Stimulated activated CD8-positive, alpha-beta memory T cell treated with anti-CD3 and anti-CD28 coated beads, Interleukin-2, amount 100 ng/mL, for 1 hour (primary cell): Measurements from ENCODE around the gene IPPK.

Experiments used
- DNase-seq, 2 donors: peaks; one replicate each; pipeline ENCODE4 v3.0.0-alpha.2; 2020; ENCODE audit warnings: low read depth in 2 of 2

IPPK gene

DNA sequence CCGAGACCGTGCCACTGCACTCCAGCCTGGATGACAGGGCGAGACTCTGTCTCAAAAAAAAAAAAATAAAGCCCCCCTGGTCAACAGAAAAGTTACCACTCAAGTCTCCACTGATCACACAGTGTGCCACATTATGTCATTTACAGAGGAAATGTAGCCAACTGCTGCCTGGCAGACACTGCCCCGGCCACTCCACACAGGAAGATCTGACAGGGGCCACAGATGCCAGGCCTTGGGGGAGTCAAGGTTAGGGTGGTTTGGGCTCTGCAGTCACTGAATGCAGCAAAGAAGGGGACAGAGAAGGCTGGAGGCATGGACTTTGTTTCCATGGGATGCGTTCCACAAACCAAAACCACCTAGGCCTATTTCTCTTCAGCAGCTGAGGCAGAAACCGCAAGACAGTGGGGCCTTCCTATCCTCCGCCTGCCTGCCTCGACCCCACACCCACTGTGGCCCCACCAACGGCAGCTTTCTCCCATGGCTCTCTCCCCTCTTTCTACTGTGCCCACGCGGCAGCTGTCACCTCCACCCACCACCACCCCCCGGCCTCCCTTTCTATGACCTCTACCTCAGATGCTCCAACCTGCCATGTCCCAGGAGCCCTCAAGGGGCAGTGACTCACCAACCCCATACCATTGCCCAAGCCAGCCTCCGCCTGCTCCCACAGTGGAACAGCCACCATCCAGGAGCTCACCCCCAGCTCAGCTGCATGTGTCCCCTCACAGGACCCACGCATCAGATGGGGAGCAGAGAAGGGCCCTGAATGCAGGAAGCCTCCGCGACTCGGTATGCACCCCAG is 12.4 kb downstream of the IPPK start:
- no peak for DNase-seq

DNA sequence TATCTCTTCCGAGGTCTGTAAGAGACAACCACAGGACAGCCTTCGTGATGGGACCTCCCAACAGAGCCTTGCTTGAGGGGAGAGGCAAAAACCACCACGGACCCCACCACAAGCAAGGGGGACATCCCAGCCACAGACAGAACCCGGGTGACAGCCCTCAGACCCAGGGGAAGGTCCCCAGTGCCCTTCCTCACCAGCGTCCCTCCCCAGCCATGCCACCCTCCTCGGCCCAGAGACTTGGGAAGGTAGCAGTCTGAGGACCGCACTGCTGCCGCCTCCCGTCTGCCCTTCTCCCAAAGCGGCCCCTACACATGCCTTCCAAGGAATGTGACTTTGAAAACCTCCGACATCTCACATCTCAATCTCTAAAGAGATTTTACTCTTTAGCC is 13.4 kb downstream of the IPPK start:
- no peak for DNase-seq

DNA sequence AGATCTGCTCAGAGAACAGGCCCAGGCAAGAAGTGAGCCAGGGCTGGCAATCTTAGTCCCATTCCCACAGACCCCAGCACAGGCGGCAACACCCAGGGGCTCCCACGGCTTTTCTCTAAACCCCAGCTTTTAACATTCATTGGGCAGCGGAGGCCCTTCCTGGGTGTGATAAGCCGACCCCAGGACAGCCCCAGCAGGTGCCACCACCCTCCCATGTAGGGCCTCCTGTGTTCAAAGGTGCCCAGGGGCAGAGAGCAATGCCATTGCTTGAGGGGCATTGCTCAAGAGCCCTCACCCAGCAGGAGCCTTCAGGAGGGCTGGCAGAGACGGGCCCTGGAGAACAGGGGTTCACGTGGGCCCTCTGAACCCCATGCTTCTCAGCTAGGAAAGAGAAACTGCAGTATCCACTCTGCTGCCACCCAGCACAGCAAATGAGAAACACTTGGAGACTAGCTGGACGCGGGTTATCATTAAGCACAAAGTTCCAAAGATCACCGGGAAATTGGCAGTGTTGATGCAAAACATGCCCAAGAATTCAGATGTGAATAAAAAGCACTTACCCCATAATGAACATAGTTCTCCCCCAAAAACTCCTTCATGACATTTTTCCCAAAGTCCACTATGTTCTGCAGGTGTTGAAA is 13.9 kb downstream of the IPPK start:
- DNase-seq: no peak

DNA sequence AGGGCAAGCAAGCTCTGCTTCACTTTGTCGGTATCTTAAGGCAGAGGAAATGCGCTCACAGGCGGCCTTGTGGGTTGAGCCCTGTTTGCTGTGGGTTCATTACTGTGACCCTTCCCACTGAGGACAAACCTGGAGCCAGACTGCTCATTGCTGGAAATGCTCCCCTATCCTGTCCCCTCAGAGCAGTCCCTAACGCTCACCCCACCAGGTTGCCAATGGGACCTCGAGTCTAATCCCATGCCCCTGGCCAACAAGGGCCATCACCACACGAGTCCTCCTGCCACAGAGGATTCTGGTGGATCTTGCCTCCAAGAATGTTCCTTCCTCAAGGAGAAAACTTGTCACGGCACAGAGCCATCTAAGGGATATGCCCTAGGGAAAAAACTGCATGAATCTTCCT is 14.6 kb downstream of the IPPK start:
- DNase-seq: no peak

DNA sequence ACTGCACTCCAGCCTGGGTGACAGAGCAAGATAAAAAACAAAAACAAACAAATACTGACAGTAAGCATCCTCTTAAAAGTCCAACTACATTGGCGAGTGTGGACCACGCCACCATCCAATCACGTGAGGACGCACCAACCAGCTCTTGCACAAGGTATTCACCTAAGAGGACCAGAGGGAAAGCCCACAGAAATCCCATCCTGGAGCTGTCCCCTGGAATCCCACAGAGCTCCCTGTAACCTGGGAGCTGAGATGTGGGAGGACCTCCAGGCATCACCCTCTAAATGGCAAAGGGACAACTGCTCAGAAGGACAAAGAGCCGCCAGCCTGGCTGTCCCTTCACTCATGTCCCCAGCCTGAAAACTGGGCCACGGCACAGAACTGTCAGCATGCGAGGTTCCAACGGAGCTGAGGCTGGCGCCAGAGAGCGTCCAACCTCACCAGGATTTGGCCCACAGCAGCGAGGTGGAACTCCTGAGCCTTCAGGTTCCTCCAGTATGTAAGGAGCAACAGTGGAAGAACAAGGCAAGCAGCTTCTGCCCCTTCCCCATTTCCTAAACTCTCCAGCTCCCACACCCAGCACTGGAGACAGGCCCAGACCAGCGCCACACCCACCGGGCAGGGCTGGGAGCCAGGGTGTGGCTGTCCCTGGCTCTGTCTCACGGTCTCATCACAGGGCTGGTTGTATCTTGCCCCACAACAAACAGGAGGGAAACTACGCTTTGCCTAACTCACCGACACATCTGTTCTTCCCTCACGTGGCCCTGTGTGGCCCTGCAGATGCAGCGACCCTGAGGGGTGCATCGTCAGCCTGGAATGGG is 15.2 kb downstream of the IPPK start:
- DNase-seq: no peak

DNA sequence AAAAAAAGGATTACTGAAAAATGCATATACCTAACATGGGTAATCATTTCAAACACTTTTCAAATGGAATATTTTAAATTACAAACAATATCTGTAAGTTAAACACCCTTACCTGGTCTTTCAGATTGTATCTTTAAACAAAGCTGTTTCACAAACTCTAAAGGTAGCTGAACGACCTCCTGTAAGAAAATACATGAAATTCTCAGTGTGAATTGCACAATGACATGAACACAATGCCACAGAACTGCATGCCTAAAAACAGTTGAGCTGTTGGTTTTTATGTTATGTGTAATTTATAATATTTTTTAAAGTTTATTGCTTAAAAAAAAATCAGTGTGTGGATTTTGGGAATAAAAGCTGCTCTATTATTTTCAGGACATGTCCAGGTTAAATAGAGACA is 17.5 kb downstream of the IPPK start:
- no peak for DNase-seq

DNA sequence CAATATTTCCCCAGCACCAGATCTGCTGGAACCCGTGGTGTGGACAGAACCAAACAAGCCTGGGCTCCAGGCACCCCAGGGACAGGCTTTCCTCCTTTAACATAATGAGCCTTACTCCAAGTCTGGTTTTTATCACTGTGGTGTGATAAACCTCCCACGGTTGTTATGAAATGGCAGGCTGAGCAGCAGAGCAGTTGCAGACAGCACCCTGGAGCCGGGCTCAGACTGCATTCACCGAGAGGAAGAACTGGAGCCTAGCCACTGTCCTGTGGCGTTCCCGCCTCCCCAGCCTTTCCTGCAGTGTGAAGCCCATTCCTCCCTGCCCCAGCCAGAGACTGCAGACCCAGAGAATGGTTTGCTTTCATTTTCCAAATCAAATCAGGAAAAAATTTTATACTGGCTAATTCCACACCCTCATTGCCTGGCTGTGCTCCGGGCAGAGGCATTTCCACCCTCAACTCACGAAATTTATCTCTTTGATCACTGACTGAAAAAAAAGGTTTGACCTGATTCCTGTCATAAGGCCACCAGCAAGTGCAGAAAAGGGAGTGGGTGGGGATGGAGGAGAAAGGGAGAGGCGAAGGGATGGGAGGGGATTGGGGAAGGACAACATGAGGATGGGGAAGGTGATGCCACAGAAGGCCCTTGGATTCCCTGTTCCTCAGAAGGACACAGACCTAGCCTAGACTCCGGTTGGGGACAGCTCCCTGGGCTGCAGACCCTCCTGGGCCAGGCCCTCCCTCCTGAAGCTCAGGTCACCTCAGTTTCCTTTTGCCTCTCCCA is 18.9 kb downstream of the IPPK start:
- DNase-seq: no peak

DNA sequence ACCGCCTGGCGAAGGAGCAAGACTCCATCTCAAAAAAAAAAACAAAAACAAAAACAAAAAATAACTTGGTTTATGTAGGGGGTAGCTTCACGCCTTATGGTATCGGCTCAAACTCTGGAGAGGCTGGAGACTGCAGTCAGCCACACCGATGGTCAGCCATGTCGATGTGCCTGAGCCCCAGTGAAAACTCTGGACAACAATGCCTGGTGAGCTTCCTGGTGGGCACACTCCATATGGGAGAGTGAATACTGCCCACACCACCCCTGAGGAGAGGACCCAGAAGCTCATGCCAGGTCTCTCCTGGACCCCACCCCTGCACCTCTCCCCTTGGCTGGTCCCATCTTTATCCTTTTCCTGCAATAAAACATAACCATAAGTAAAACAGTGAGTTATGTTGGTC is 19.6 kb downstream of the IPPK start:
- DNase-seq: no peak

DNA sequence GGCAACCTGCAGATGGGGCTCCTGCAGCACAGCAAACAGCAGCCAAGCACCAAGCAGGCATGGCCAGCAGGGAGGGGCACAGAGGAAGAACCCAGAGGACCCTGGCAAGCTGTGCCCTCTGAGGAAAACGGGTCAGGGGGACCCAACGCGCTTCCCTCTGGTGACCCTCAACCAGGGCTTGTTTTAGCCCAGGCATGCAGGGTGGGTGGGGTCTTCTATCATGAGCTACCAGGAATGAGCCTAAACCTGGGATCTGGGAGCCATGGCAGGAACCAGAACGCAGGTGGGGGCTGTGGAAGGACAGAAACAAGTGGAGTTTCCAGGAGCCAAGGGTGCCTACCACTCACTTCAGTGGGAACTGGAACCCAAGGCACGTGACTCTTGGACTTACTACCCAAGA is 20.9 kb downstream of the IPPK start:
- DNase-seq: no peak

DNA sequence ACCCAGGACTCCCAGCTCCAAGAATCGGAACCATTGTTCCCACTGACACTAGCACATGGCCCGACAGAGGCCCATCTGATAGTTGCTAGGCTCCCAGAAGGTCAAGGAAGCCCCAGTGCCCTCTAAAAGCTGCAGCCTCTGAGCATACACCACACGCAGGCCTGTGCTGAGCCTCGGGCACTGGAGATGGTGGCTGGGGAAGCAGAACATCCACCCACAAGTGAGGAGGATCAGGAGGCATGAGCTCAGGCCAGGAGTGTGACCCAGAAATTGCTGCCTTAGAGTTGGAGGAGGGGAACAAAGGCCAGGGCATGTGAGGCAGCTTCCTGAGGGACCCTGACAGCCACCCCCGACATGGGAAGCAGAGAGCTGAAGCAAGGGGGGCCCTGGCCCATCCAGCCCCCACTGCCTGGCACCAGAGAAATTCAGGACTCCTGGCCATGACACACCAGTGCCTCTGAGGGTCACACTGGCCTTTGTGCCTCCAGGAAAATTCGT is 21.4 kb downstream of the IPPK start:
- no peak for DNase-seq

DNA sequence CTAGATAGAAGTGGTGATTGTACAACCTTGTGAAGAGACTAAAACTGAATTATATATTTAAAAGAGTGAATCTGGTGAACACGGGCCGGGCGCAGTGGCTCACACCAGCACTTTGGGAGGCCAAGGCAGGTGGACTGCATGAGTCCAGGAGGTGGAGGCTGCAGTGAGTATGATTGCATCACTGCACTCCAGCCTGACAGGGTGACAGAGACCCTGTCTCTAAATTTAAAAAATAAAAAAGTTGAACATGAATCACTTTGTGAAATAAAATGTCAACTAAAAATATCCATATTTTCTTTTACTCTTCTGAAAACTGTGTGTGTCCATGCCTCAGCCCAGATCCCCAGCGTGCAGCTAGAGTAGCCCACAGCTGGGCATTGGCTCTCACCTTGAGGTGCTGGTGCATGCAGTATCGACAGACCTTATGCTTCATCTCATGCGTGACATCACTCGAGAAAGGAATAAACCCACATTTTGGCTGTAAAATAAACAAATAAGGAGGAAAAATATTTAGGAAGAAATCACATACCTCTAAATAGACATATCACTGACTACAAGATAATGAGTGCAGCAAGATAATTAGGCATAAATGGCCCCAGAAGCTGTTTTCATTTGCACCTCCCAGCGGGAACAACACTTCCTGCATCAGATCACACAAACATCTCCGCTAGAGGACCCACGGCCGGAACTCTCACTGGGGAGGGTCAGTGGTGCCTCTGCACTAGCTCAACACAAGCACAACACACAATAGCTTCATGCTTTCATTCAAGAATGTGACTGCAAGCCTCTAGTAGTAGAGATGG is 22.1 kb downstream of the IPPK start:
- no peak for DNase-seq

DNA sequence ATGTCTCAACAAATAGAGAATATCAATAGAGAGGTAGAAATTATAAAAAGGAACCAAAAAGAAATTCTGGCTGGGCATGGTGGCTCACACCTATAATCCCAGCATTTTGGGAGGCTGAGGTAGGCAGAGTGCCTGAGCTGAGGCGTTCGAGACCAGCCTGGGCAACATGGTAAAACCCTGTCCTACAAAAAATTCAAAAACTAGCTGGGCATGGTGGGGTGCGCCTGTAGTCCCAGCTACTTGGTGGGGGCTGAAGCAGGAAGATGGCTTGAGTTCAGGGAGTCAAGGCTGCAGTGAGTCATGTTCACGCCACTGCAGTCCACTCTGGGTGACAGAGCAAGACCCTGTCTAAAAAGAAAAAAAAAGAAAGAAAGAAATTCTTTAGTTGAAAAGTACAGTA is 24.9 kb downstream of the IPPK start:
- DNase-seq: no peak

DNA sequence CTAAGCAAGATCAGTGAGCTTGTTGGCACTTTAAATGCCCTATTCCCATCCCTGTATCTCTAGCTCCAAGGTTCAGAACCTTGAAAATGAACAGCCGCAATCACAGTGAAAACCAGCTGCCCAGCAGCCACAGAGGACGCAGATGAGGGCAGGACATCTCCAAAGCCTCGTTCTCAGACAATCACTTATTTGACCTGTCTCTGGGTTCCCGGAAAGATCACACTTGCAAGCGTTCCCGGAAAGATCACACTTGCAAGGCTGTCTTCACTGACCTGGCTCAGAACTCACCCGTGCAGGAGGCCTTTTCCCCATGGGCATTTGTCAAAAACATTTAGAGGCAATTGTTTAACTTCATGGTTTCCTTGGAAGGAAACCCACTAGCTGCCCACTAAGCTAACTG is 25.7 kb downstream of the IPPK start:
- DNase-seq: no peak

DNA sequence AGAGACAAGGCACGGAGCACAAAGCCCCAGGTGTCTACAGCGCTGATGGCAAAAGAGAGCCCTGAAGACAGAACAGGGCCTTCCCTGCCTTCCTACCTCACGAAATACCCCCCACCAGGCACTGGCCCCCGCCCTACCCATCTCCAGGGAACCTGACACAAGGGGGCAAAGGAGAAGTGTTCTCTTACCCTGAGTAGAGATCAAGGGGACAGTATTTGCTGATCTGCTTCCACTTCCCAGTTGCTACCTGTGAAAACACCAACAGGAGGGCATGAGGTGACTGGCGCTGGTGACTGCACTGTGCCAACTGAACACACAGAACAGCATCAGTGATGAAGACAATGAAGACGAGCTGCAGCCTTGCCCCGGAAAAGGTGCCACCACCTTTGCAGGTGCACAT is 27.4 kb downstream of the IPPK start:
- no peak for DNase-seq

DNA sequence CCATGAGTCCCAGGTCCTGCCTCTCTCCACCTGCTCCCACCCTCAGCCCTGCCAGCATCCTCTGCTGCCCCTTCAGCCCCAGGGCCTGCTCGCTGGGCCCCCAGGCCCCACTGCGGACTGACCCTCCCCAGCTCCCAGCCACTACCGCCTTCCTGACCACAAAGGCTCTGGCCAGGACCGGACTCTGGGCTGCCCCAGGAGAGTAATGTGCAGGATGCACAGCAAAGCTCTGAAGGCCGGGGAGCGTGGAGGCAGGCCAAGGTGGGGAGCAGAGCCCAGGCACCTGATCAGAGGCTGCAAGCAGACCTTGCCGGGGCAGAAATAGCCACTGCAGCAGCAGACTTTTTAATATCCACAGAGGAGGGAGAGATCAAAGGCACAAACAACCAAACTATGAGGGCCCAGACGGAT is 27.9 kb downstream of the IPPK start:
- DNase-seq: no peak

DNA sequence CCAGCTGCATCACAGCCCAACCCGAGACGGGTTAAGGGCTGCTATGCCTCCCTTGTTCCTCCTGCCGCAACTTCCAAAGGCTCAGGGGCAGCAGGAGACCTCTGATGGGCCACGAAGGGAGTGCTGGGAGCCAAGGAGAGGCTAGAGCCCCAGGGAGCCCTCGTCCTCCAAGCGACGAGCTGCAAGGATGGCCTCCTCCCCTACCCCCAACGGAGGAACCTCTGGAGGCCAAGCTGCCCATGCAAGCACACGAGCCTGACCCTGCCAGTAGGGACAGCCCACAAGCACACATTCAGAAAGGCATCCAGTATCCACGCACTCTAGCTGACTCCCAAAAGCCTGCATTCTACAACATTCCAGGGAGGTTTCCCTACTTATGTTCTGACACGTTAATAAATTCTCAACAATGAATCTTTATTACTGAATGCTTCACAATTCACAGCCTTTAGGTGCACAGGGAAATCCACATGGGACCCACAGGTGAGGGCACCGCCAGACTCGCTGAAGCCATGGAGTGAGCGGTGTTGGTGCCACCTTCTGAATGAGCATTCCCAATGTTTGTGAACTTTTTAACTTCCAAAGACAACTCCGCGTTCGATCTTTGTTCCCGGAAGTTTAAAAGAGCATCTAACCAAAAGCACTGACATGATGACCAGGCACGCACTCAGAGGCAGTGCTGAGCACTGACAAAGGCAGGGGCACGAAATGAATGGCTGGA is 28.7 kb downstream of the IPPK start:
- DNase-seq: no peak

DNA sequence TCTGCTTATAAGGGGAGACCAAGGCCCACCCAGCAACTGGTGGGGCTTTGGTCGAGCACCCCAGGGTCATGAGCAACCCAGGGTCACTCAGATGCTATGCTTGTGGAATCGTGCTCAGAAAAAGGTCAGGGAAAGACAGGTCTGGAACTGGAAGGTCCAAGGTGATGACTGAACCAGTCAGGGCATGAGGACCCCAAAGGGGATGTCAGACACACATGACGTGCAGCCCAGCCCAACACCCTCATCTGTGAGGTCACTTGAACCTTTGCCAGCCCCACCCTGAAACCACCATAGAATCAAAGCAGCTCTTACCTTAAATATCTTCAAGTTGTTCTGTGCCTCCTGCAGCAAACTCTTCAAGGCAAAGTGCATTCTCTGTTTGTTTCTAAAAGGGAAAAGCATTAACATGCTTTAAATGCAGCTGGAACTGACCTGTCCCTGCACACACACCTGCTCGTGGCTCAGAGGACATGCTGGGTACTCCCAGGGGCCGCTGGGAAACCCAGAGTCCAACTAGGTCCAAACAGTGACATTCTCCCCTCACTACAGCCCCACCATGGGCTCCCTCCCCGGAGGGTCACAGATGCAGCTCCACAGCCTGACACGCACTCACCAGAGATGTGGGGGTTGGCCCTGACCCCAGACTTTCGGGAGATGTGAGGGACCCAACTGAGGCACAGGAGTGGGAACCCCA is 29.4 kb downstream of the IPPK start:
- DNase-seq: no peak

DNA sequence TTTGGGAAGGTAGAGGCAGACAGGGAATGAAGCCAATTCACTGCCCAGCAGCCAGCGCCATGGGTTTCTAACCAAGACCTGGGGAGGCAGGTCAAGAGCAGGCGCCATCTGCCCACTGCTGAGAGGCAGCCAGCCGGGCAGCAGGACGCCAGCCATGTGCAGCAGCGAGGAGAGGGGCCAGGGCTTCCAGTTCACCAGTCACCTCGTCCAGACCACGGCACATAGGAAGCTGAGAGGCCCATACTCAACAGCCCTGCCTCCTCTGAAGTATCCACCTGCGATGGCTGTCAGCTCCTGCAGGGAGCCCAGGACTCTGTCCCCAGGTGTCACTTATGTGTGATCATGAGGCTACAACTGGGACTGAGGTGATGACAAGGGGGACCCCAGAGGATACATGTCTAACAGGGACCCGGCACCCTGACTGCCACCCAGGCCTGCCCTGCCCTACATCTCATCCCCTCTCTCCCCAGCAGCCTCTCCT is 30.1 kb downstream of the IPPK start:
- no peak for DNase-seq

DNA sequence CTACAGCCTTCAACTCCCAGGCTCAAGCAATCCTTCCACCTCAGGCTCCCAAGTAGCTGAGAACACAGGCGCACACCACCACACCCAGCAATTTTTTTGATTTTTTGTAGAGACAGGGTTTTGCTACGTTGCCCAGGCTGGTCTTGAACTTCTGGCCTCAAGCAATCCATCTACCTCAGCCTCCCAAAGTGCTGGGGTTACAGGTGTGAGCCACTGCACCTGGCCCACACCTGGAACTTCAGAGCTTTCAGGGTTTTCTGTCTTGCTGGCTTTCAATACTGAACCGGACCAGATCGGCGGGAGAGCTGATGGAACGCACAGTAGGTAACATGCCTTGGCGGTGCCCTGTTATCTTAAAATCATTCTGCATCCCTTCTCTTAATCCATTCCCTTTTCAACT is 30.8 kb downstream of the IPPK start:
- DNase-seq: no peak
